Measurements from ENCODE around the gene KDM4B.

KDM4B gene

GRCh38 chr19:5086725-5087439 is 118.0 kb downstream of the KDM4B start:
- DNase-seq (ENCODE audit: low read depth in 2 of 2) = no peak

- no peak for DNase-seq (ENCODE audit: low read depth in 2 of 2)
Observed at GRCh38 chr19:5089283-5089682, 120.4 kb downstream of the KDM4B start.

GRCh38 chr19:5090465-5091017 is 121.6 kb downstream of the KDM4B start:
- DNase-seq (ENCODE audit: low read depth in 2 of 2) = no peak

- no peak for DNase-seq (ENCODE audit: low read depth in 2 of 2)
Observed at GRCh38 chr19:5091018-5091683, 122.2 kb downstream of the KDM4B start.

GRCh38 chr19:5091684-5092480 is 123.0 kb downstream of the KDM4B start:
- no peak for DNase-seq (ENCODE audit: low read depth in 2 of 2)

- no peak for DNase-seq (ENCODE audit: low read depth in 2 of 2)
Observed at GRCh38 chr19:5092481-5092843, 123.5 kb downstream of the KDM4B start.

GRCh38 chr19:5093297-5093928 is 124.5 kb downstream of the KDM4B start:
- no peak for DNase-seq (ENCODE audit: low read depth in 2 of 2)

GRCh38 chr19:5093948-5094718 is 125.2 kb downstream of the KDM4B start:
- DNase-seq (ENCODE audit: low read depth in 2 of 2) = no peak

DNA sequence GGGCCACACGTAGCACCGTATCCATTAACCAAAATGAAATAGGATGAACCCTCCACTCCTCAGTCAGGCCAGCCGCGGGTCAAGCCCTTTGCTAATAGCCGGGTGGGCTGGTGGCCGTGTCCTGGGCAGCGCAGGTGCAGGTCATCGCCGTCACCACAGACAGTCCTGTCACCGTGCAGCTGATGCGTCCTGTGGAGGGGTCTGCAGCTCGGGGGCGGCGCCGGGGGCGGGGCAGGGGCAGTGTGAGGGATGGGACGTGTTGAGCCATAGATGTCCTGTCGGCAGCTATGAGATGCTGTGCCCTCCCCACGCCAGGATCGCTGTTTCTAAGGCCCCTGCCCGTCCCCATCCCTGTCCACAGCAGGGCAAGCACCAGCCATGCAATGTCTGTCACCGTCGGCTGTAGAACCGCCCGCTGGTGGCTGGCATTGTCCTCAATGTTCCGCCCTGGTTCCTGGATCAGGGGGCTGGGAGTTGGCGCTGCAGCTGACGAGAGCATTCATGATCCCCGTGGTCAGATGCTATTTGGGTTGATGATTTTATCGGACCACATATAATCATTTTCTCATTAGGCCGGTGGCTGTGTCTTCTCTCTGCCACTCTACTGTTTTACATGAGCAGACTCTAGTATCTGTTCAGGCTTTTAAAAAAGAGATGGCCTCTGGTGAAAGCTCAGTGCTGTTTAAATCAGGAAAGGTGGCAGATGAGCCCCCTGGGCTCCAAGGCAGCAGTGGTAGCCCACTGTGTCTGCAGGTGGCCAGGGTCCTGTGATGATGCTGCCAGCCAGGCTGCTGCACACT is 126.1 kb downstream of the KDM4B start:
- DNase-seq (ENCODE audit: low read depth in 2 of 2) = no peak

- no peak for DNase-seq (ENCODE audit: low read depth in 2 of 2)
Observed at GRCh38 chr19:5095568-5095850, 126.6 kb downstream of the KDM4B start.

GRCh38 chr19:5096536-5096935 is 127.6 kb downstream of the KDM4B start:
- no peak for DNase-seq (ENCODE audit: low read depth in 2 of 2)

GRCh38 chr19:5097331-5097930 is 128.5 kb downstream of the KDM4B start:
- no peak for DNase-seq (ENCODE audit: low read depth in 2 of 2)

GRCh38 chr19:5097959-5098623 is 129.2 kb downstream of the KDM4B start:
- DNase-seq (ENCODE audit: low read depth in 2 of 2) = no peak

DNA sequence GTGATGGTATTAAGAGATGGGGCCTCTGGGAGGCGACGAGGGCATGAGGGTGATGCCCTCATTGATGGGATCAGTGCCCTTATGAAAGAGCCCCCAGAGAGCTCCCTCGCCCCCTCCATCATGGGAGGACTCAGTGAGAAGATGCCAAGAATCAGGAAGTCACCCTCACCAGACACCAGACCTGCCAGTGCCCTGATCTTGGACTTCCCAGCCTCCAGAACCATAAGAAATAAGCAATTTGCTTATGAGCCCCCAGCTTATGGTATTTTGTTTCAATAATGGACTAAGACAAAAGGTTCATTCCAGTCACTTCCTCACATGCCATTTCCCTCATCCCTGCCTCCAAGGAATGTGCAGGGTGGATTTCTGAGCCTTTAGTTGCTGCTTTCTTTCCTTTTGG is 129.7 kb downstream of the KDM4B start:
- DNase-seq (ENCODE audit: low read depth in 2 of 2) = no peak

DNA sequence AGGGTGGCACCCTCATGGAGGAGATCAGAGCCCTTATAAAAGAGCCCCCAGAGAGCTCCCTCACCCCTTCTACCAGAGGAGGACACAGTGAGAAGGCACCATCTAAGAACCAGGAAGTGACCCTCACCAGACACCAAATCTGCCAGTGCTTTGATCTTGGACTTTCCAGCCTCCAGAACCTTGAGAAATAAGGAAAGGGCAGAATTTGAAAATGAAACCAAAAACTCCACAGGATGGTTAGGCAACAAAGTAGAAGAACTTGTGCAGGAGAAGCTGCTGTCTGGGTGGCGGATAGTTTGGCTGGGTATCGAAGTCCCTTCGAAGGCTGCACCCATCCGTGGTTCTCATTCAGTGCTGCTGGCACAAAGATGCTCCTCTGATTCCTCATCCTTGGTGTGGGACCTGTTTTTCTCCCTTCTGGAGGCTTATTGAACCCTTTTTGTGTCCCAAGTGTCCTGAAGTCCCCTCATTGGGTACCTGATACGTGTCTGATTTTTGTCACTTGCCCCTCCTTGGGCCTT is 130.8 kb downstream of the KDM4B start:
- no peak for DNase-seq (ENCODE audit: low read depth in 2 of 2)

DNA sequence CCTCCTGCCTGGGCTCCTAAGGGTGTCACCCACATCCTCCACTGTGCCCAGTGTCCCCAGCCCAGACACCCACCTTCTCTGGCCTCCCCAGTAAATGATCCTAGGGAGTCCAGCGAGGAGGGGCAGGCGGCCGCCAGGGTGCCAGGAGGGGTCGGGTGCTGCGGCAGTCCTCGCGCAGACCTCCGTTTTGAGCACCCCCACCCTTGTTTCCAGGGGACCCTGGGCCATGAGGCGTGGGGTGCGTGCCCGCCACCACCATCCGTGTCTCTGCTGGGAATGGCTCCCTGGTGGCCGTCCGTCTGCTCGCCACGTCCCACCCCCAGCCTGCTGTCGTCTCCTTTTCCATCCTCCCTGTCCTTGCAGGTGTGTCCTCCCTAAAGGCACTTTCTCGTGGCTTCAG is 133.0 kb downstream of the KDM4B start:
- no peak for DNase-seq (ENCODE audit: low read depth in 2 of 2)

GRCh38 chr19:5102520-5102919 is 133.6 kb downstream of the KDM4B start:
- no peak for DNase-seq (ENCODE audit: low read depth in 2 of 2)

GRCh38 chr19:5103061-5103701 is 134.3 kb downstream of the KDM4B start:
- DNase-seq (ENCODE audit: low read depth in 2 of 2) = no peak

DNA sequence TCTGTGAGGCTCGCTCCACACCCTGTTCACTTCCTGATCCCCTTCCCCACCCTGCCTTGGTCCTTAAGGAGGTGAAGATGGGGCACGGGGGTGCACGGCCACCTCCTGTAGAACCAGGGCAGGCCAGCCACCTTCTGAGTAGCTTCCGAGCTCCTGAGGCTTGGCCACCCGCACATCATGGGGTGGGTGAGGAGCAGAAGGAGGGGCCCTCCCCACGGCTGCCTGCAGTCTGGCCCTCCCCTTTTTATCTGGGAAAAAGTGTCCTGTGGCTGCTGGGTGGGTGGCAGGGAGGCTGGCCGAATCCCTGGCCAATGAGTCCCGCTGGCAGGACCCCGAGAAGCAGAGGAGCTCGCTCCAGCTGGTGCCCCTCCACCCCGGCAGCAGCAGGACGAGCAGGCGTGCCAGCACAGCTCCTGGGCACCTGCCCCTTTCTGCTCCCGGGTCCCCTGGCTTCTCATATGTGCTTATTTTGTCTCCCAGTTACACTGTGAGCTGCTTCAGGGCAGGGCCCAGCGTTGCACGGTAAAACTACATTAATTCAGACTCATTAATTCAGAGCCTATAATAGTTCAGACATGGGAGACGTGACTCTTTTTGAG is 135.0 kb downstream of the KDM4B start:
- DNase-seq (ENCODE audit: low read depth in 2 of 2) = no peak

Measured in stimulated activated CD8-positive, alpha-beta memory T cell treated with anti-CD3 and anti-CD28 coated beads, Interleukin-15, amount 100 ng/mL, for 48 hours (primary cell).